ENCODE data around the gene GAREM1.

GAREM1 gene

GRCh38 chr18:32297579-32298170 lies 173.0 kb downstream of the GAREM1 start:
- Histone ChIP-seq H3K4me1 (ENCODE audit: insufficient read depth, low read length, severe bottlenecking) (no peaks in the 10 kb centered on the region), H3K9me2 (ENCODE audit: low read depth, low read length) (no peaks in the 10 kb centered on the region), H3K27ac (ENCODE audit: low read depth, low read length, poor library complexity, severe bottlenecking) (no peak overlapping the region), H3F3A (ENCODE audit: insufficient read depth, low read length) (no peaks in the 10 kb centered on the region), H2AFZ (ENCODE audit: low read length) (no peak overlapping the region), H3K9me3 (ENCODE audit: low read length) (no peaks in the 10 kb centered on the region), H3K4me3 (ENCODE audit: low read depth, low read length, poor library complexity, severe bottlenecking) (no peak overlapping the region), H3K36me3 (ENCODE audit: insufficient read depth, low read length) (no peaks in the 10 kb centered on the region), H3K79me2 (ENCODE audit: insufficient read depth, low read length) (no peaks in the 10 kb centered on the region), H4K20me1 (ENCODE audit: insufficient read depth, low read length) (no peaks in the 10 kb centered on the region), H3K4me2 (ENCODE audit: low read length) (no peak overlapping the region), H3K9ac (ENCODE audit: low read length) (no peak overlapping the region), H3K27me3 (ENCODE audit: insufficient read depth, low read length) (no peaks in the 10 kb centered on the region)
- TF ChIP-seq CTCF (IDR thresholded peaks at IDR 0.05; ENCODE audit: low read length) (no peak), EZH2 (IDR thresholded peaks at IDR 0.05; ENCODE audit: borderline replicate concordance, low read length) (no peak)

- TF ChIP-seq EZH2 (IDR thresholded peaks at IDR 0.05; ENCODE audit: borderline replicate concordance, low read length) (no peak), CTCF (IDR thresholded peaks at IDR 0.05; ENCODE audit: low read length) (no peak)
- no peak overlapping the region for H3K27ac ChIP-seq (ENCODE audit: low read depth, low read length, poor library complexity, severe bottlenecking)
- H2AFZ ChIP-seq (ENCODE audit: low read length): no peak overlapping the region
- H3K4me2 ChIP-seq (ENCODE audit: low read length): no peak overlapping the region
- no peaks in the 10 kb centered on the region for H3K4me1 ChIP-seq (ENCODE audit: insufficient read depth, low read length, severe bottlenecking)
- no peak overlapping the region for H3K4me3 ChIP-seq (ENCODE audit: low read depth, low read length, poor library complexity, severe bottlenecking)
- H3K9me2 ChIP-seq (ENCODE audit: low read depth, low read length): no peaks in the 10 kb centered on the region
- H3F3A ChIP-seq (ENCODE audit: insufficient read depth, low read length): no peaks in the 10 kb centered on the region
- no peaks in the 10 kb centered on the region for H3K9me3 ChIP-seq (ENCODE audit: low read length)
- H3K27me3 ChIP-seq (ENCODE audit: insufficient read depth, low read length): no peaks in the 10 kb centered on the region
- no peaks in the 10 kb centered on the region for H3K79me2 ChIP-seq (ENCODE audit: insufficient read depth, low read length)
- H3K9ac ChIP-seq (ENCODE audit: low read length): no peak overlapping the region
- H3K36me3 ChIP-seq (ENCODE audit: insufficient read depth, low read length): no peaks in the 10 kb centered on the region
- no peaks in the 10 kb centered on the region for H4K20me1 ChIP-seq (ENCODE audit: insufficient read depth, low read length)
Observed at GRCh38 chr18:32296851-32297250, 173.8 kb downstream of the GAREM1 start.

GRCh38 chr18:32295604-32296003 lies 175.1 kb downstream of the GAREM1 start:
- Histone ChIP-seq H3K4me2 (ENCODE audit: low read length) (no peak overlapping the region), H3K4me1 (ENCODE audit: insufficient read depth, low read length, severe bottlenecking) (no peaks in the 10 kb centered on the region), H4K20me1 (ENCODE audit: insufficient read depth, low read length) (no peaks in the 10 kb centered on the region)

More at GRCh38 chr18:32295604-32296003, 175.1 kb downstream of the GAREM1 start:
- TF ChIP-seq CTCF (IDR thresholded peaks at IDR 0.05; ENCODE audit: low read length) (no peak), EZH2 (IDR thresholded peaks at IDR 0.05; ENCODE audit: borderline replicate concordance, low read length) (no peak)
- Histone ChIP-seq H3F3A (ENCODE audit: insufficient read depth, low read length) (no peaks in the 10 kb centered on the region), H3K27me3 (ENCODE audit: insufficient read depth, low read length) (no peaks in the 10 kb centered on the region), H3K36me3 (ENCODE audit: insufficient read depth, low read length) (no peaks in the 10 kb centered on the region), H3K4me3 (ENCODE audit: low read depth, low read length, poor library complexity, severe bottlenecking) (no peak overlapping the region), H3K9ac (ENCODE audit: low read length) (no peak overlapping the region), H3K9me2 (ENCODE audit: low read depth, low read length) (no peaks in the 10 kb centered on the region), H3K79me2 (ENCODE audit: insufficient read depth, low read length) (no peaks in the 10 kb centered on the region), H2AFZ (ENCODE audit: low read length) (no peak overlapping the region), H3K27ac (ENCODE audit: low read depth, low read length, poor library complexity, severe bottlenecking) (no peak overlapping the region), H3K9me3 (ENCODE audit: low read length) (no peaks in the 10 kb centered on the region)
